GM13976 (cell line): ENCODE data around the gene KPNA1.

Experiments
- DNase-seq: peaks from one replicate; pipeline ENCODE4 v3.0.0; 2012; ENCODE audit warnings: low spot score
- in situ Hi-C: fragments of 300-500 bp; cut with MboI; formaldehyde crosslinking; loops from one replicate; pipeline ENCODE4 v1.12.0; 2022; ENCODE audit warnings: low sequenced_read_pairs, mixed read lengths, inconsistent platforms; ENCODE audit not compliant: unreplicated experiment
- TF ChIP-seq, protein P1 (sequence below): IDR thresholded peaks from 2 replicates; pipeline ENCODE4 v1.5.1; 2012; ENCODE audit warnings: borderline replicate concordance, mild to moderate bottlenecking; ENCODE audit not compliant: insufficient read depth; ENCODE audit errors: extremely low read depth, missing control alignments, control extremely low read depth

Gene KPNA1

DNA sequence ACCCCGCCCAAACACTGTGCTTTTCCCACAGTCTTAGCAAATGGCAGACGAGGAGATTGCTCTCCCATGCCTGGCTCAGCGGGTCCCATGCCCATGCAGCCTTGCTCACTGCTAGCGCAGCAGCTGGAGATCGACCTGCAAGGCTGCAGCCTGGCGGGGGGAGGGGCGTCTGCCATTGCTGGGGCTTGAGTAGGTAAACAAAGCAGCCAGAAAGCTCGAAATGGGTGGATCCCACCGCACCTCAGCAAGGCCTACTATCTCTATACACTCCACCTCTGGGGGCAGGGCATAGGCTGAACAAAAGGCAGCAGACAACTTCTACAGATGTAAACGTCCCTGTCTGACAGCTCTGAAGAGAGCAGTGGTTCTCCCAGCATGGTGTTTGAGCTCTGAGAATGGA lies 71.6 kb downstream of the KPNA1 start:
- in situ Hi-C loops: no loop called here
- no peak for DNase-seq
- TF ChIP-seq, protein P1, sequence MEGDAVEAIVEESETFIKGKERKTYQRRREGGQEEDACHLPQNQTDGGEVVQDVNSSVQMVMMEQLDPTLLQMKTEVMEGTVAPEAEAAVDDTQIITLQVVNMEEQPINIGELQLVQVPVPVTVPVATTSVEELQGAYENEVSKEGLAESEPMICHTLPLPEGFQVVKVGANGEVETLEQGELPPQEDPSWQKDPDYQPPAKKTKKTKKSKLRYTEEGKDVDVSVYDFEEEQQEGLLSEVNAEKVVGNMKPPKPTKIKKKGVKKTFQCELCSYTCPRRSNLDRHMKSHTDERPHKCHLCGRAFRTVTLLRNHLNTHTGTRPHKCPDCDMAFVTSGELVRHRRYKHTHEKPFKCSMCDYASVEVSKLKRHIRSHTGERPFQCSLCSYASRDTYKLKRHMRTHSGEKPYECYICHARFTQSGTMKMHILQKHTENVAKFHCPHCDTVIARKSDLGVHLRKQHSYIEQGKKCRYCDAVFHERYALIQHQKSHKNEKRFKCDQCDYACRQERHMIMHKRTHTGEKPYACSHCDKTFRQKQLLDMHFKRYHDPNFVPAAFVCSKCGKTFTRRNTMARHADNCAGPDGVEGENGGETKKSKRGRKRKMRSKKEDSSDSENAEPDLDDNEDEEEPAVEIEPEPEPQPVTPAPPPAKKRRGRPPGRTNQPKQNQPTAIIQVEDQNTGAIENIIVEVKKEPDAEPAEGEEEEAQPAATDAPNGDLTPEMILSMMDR: no peak

DNA sequence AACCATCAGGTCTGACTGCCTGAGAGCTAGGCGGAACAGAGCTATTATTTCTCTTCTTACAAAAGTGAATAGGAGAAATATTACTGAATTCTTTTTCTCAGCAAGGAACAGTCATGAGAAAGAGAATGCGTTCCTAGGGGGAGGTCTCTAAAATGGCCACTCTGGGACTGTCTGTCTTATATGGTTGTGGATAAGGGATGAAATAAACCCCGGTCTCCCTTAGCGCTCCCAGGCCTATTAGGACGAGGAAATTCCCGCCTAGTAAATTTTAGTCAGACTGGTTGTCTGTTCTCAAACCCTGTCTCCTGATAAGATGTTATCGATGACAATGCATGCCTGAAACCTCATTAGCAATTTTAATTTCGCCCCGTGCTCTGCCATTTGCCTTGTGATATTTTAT lies 78.8 kb downstream of the KPNA1 start:
- in situ Hi-C loops: no loop called here
- TF ChIP-seq, protein P1: no peak
- no peak for DNase-seq

DNA sequence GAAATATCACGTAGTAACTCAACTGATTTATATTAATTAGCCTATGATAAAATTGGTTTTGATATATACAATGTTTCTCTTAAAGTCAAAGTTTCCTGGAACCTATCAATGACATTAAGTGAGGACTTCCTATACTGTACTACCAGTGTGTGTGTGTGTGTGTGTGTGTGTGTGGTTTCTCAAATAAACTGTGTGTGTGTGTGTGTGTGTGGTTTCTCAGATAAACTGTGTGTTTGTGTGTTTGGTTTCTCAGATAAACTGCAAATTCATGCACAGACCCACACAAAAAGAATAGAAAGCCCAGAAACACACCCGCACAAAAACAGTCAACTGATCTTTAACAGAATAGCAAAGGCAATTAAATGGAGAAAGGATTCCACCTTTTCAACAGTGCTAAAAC lies 84.4 kb downstream of the KPNA1 start:
- in situ Hi-C loops: no loop called here
- TF ChIP-seq, protein P1: no peak
- DNase-seq: no peak

DNA sequence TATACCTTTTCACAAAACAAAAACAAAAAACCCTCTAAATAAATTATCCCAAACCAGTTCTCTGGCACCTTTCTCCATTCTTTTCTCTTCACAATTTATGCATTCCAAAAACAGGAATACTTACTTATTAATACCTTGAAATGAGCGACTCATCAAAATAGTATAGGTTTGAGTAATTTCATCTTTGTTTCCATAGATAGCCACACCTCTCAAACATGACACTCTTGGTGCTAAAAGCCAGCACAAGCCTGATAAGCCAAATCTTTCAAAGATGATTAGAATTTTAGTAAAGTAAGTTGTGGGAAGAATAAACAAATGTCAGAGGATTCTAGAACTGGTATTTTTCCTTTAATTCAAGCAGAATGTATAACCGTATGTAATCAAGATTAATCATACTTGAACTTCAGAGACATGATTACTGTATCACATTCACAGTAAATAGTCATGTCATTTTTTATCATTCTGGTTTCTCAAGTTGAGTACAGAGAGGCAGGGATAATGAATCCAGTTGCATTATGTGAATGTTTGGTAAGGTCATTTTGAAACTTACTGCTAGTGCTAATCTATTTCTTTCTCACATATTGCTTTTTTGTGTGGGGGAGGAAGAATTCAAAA lies 86.8 kb downstream of the KPNA1 start:
- no peak for DNase-seq
- TF ChIP-seq, protein P1: no peak
- in situ Hi-C loops: no loop called here

DNA sequence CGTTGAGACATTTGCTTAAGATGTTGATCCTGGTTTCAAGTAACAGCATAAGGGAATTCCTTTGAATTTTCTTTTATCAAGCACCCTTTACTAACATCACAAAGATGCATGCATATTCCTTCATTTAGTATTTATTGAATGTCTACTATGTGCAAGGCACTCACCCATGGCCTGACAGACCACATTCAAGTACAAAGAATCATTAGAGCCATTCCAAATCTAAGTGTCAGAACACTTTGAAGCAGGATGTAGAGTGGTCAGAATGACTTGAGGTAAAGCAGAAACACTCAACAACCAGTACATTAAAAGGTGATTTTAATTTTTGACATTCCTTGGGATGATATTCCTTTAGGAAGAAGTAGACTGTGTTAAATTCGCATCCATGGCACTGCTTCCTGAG lies 92.9 kb downstream of the KPNA1 start:
- TF ChIP-seq, protein P1: no peak
- in situ Hi-C loops: no loop called here
- DNase-seq: no peak

DNA sequence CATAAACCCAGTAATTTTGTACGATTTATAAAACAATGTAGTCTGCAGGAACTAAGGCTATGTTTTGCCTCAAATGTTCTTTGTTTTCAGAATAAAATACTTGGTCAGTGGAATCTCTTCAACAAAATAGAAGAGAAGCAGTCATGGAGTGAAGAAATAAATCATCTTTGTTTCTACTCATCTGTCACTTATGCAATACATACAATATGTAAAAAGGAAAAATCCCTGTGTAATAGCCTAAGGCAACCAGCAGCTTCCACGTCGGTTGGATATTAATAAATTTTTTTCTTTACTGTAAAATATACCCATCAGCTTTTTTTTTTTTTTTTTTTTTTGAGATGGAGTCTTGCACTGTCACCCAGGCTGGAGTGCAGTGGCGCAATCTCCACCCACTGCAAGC lies 93.6 kb downstream of the KPNA1 start:
- in situ Hi-C loops: no loop called here
- no peak for DNase-seq
- TF ChIP-seq, protein P1: no peak
